Measurements from ENCODE around the gene IRF2BPL. TPM values are rescaled to one million over a fixed set of nuclear protein-coding genes. Genes with fewer than 3 reads are reported as not detected.
A peak's percentile ranks its signal among the peaks of the same experiment; 100 is the strongest.

IRF2BPL gene
- 51.1 and 56.2 TPM in 2 replicates for total RNA-seq
- long read RNA-seq, full-length matches to known transcripts, result 1 of 1 reads
- long read RNA-seq, partial matches to known transcripts, result 0 of 1 reads
- long read RNA-seq, other reads (novel, unspliced or antisense), result 0 of 1 reads

- no peak for TF ChIP-seq CTCF (IDR thresholded peaks at IDR 0.05; ENCODE audit: unreplicated experiment)
- no peaks in the 10 kb centered on the region for H3K27me3 Mint-ChIP-seq
- peak within 1 kb of the TSS; percentile 98 for H3K27ac Mint-ChIP-seq
- peak; percentile 96 for DNase-seq (ENCODE audit: low spot score, unreplicated experiment)
- no peaks in the 10 kb centered on the region for H3K9me3 Mint-ChIP-seq (ENCODE audit: low read depth)
- H3K4me1 Mint-ChIP-seq (ENCODE audit: low read depth), result peaks cover 45% of the 10 kb centered on the region
- peak within 1 kb of the TSS; percentile 75 for H3K4me3 Mint-ChIP-seq (ENCODE audit: low read depth)
- H3K36me3 Mint-ChIP-seq (ENCODE audit: insufficient read depth), result peaks cover 3% of the 10 kb centered on the region
Observed at GRCh38 chr14:77028384-77029231, at the start of gene IRF2BPL. Gene IRF2BPL, minus strand, starts transcription at chr14:77028708. Its CDS starts 916 bp downstream, at chr14:77027792.

- no peak for TF ChIP-seq CTCF (IDR thresholded peaks at IDR 0.05; ENCODE audit: unreplicated experiment)
- Mint-ChIP-seq H3K4me1 (ENCODE audit: low read depth) (peaks cover 20% of the 10 kb centered on the region), H3K9me3 (ENCODE audit: low read depth) (peaks cover 3% of the 10 kb centered on the region), H3K36me3 (ENCODE audit: insufficient read depth) (no peaks in the 10 kb centered on the region), H3K27ac (no peak overlapping the region), H3K27me3 (no peaks in the 10 kb centered on the region), H3K4me3 (ENCODE audit: low read depth) (no peak overlapping the region)
- no peak for DNase-seq (ENCODE audit: low spot score, unreplicated experiment)
Observed at GRCh38 chr14:77077040-77077439, 48.5 kb upstream of the IRF2BPL start.

GRCh38 chr14:77076113-77076631, 47.7 kb upstream of the IRF2BPL start:
- Mint-ChIP-seq H3K4me3 (ENCODE audit: low read depth) (peak overlapping the region; percentile 50), H3K36me3 (ENCODE audit: insufficient read depth) (no peaks in the 10 kb centered on the region), H3K27me3 (no peaks in the 10 kb centered on the region), H3K9me3 (ENCODE audit: low read depth) (peaks cover 3% of the 10 kb centered on the region), H3K27ac (peak overlapping the region; percentile 93), H3K4me1 (ENCODE audit: low read depth) (peaks cover 18% of the 10 kb centered on the region)
- TF ChIP-seq CTCF (IDR thresholded peaks at IDR 0.05; ENCODE audit: unreplicated experiment), result no peak
- no peak for DNase-seq (ENCODE audit: low spot score, unreplicated experiment)

GRCh38 chr14:77074969-77075368, 46.5 kb upstream of the IRF2BPL start:
- Mint-ChIP-seq H3K27me3 (no peaks in the 10 kb centered on the region), H3K4me1 (ENCODE audit: low read depth) (peaks cover 15% of the 10 kb centered on the region), H3K9me3 (ENCODE audit: low read depth) (peaks cover under 1% of the 10 kb centered on the region), H3K27ac (peak overlapping the region; percentile 85), H3K4me3 (ENCODE audit: low read depth) (no peak overlapping the region), H3K36me3 (ENCODE audit: insufficient read depth) (no peaks in the 10 kb centered on the region)
- no peak for DNase-seq (ENCODE audit: low spot score, unreplicated experiment)
- TF ChIP-seq CTCF (IDR thresholded peaks at IDR 0.05; ENCODE audit: unreplicated experiment), result no peak

GRCh38 chr14:77071938-77072388, 43.5 kb upstream of the IRF2BPL start:
- Mint-ChIP-seq H3K36me3 (ENCODE audit: insufficient read depth) (no peaks in the 10 kb centered on the region), H3K4me3 (ENCODE audit: low read depth) (no peak overlapping the region), H3K9me3 (ENCODE audit: low read depth) (no peaks in the 10 kb centered on the region), H3K27ac (no peak overlapping the region), H3K27me3 (no peaks in the 10 kb centered on the region), H3K4me1 (ENCODE audit: low read depth) (peaks cover 15% of the 10 kb centered on the region)
- no peak for DNase-seq (ENCODE audit: low spot score, unreplicated experiment)
- TF ChIP-seq CTCF (IDR thresholded peaks at IDR 0.05; ENCODE audit: unreplicated experiment), result no peak

Data from progenitor cell of endocrine pancreas (in vitro differentiated cells).